ENCODE measurements around the gene LEFTY1. TPM values are rescaled to one million over a fixed set of nuclear protein-coding genes. Genes with fewer than 3 reads are reported as not detected.
A peak's percentile ranks its signal among the peaks of the same experiment; 100 is the strongest.

LEFTY1 gene
- total and polyA plus RNA-seq, 9 of the 15 experiments (the other 6 are each of a cell fraction or from before 2014, with no cell fraction given) = 0.07 to 0.24 (median 0.17) TPM; not detected in 5

DNA sequence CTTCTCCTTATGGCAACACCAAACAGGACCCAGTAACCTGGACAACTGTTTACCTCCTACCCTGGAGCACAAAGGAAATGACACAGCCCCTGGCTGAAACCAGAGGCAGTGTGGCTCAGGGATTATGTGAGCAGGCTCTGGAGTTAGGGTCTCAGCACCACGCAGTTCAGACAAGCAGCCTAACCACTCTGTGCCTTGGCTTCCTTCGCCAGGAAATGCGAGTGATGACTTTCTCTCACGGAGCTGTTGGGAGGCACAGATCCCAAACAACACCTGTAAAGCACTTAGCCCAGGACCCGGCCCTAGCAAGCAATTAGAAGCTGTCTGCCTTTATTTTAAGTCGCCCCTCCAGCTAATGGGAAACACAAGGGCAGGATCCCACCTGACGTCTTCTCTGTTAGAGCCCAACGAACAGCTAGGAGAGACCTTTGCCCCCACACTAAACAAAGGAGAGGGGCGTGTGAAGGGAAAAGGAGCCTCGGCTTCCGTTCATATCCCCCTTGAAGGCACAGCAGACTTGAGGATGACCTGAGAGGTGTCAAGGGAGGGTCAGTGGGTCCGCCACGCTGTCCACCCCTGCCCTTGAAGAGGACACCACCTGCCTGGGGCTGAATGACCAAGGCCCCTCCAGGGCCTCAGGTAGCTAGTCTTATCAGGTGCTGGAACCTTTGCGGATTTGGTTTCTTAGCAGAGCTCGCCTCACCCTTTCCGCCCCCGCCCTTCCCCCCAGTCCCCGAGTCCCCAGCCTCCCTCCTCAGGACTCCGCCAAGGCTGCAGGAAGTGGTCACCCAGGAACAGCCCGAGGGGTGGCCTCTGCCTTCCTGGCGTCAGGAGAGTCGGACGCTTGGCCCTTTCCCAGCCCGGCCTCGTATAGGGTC, 7.6 kb downstream of the LEFTY1 start (continued):
- TF ChIP-seq, protein P1, sequence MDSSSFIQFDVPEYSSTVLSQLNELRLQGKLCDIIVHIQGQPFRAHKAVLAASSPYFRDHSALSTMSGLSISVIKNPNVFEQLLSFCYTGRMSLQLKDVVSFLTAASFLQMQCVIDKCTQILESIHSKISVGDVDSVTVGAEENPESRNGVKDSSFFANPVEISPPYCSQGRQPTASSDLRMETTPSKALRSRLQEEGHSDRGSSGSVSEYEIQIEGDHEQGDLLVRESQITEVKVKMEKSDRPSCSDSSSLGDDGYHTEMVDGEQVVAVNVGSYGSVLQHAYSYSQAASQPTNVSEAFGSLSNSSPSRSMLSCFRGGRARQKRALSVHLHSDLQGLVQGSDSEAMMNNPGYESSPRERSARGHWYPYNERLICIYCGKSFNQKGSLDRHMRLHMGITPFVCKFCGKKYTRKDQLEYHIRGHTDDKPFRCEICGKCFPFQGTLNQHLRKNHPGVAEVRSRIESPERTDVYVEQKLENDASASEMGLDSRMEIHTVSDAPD (CRISPR knock-in tag; IDR thresholded peaks at IDR 0.05) = no peak
- no peak for TF ChIP-seq ZNF140 (CRISPR knock-in tag; IDR thresholded peaks at IDR 0.05)

DNA sequence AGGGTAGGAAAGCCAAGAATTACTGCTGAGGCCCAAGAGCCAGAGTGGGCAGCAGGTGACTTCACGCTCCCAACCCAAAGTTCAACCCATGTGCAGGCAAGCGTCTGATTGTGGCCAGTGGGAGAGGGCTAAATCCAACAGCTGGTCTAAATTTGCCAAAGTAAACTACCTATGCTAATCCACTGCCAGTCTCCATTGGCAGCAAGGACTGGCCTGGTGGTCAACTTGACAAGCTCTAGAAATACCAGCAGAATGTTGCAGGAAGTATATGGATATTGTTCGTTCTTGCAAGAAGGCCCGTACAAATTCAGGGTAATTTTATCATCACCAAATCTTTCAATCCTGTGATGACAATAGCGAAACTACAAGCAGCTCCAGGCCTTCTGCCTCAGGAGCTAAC, 8.3 kb downstream of the LEFTY1 start:
- H3K36me3 ChIP-seq (ENCODE audit: control insufficient read depth, insufficient read depth, low read length) = peaks cover 46% of the 10 kb centered on the region; the same call in 2 of the 3 replicates
- peaks cover 23 to 50% of the 10 kb centered on the region in 2 experiments; a peak in 4 of 5 replicates for H3K4me1 ChIP-seq (replicated peaks in 1 of 2; ENCODE audit: control insufficient read depth in 2 of 2, insufficient read depth in 2 of 2, low read length in 2 of 2)
- peak overlapping the region; percentile 97 for H3K4me2 ChIP-seq (ENCODE audit: insufficient read depth, low read length)
- ChIA-PET CTCF (ENCODE audit: low intra/inter-chr PET ratio) (interaction anchor here (0.6 kb wide), 1 partner anchor 96 kb away, joined by 4 read pairs; no protein-coding TSS in a partner anchor), POLR2A (interaction anchor here (0.5 to 4.1 kb wide), 8 partner anchors 9 to 116 kb away, joined by 3 to 37 read pairs (median 3); no protein-coding TSS in a partner anchor)
- WGBS (ENCODE audit: insufficient coverage, low coverage, missing lambda C conversion rate) = 53% methylated on average over 5 of the region's 5 CpGs
- peak overlapping the region; percentile 87; the same call in 1 of the 2 replicates for H3K4me3 ChIP-seq
- FAIRE-seq (no peak), DNase-seq (ENCODE audit: extremely low read depth in 1 of 4, low spot score in 3 of 4) (no peak), ATAC-seq (no peak)
- H3K79me2 ChIP-seq (ENCODE audit: control insufficient read depth, insufficient read depth, low read length) = peaks cover 48% of the 10 kb centered on the region
- peak overlapping the region; percentile 83 to 92; a peak in 3 of 4 replicates for H3K9ac ChIP-seq (ENCODE audit: insufficient read depth in 1 of 2, low read depth in 2 of 2, low read length in 2 of 2)
- H3K27ac ChIP-seq (ENCODE audit: extremely low read depth, low read depth, low read length) = 0 out of 3 replicates have a peak overlapping the region, but pooled peaks have one; percentile 88
- no peaks in the 10 kb centered on the region for H3K27me3 ChIP-seq (ENCODE audit: control insufficient read depth in 2 of 2, insufficient read depth in 2 of 2, low read length in 2 of 2)
- no peaks in the 10 kb centered on the region for H3K9me3 ChIP-seq (replicated peaks; ENCODE audit: control insufficient read depth, insufficient read depth, low read depth, low read length)
- intact Hi-C loops (cut with micrococcal nuclease) (loop anchor here (5.0 kb wide), 2 partner anchors 82 to 242 kb away; no protein-coding TSS in a partner anchor), in situ Hi-C loops (cut with MboI) (no loop called here)
- H4K20me1 ChIP-seq (replicated peaks; ENCODE audit: control insufficient read depth, insufficient read depth, low read length) = peaks cover 17% of the 10 kb centered on the region; the same call in 1 of the 2 replicates
- peaks cover 6% of the 10 kb centered on the region for H3K9me1 ChIP-seq (ENCODE audit: control insufficient read depth, insufficient read depth, low read length)
- no peak overlapping the region for H2AFZ ChIP-seq (ENCODE audit: low read depth, low read length)
- BruUV-seq (replicated peaks) = no TSS peak
- TF ChIP-seq ZZZ3 (IDR thresholded peaks at IDR 0.05) = no peak
- TF ChIP-seq, protein P2, sequence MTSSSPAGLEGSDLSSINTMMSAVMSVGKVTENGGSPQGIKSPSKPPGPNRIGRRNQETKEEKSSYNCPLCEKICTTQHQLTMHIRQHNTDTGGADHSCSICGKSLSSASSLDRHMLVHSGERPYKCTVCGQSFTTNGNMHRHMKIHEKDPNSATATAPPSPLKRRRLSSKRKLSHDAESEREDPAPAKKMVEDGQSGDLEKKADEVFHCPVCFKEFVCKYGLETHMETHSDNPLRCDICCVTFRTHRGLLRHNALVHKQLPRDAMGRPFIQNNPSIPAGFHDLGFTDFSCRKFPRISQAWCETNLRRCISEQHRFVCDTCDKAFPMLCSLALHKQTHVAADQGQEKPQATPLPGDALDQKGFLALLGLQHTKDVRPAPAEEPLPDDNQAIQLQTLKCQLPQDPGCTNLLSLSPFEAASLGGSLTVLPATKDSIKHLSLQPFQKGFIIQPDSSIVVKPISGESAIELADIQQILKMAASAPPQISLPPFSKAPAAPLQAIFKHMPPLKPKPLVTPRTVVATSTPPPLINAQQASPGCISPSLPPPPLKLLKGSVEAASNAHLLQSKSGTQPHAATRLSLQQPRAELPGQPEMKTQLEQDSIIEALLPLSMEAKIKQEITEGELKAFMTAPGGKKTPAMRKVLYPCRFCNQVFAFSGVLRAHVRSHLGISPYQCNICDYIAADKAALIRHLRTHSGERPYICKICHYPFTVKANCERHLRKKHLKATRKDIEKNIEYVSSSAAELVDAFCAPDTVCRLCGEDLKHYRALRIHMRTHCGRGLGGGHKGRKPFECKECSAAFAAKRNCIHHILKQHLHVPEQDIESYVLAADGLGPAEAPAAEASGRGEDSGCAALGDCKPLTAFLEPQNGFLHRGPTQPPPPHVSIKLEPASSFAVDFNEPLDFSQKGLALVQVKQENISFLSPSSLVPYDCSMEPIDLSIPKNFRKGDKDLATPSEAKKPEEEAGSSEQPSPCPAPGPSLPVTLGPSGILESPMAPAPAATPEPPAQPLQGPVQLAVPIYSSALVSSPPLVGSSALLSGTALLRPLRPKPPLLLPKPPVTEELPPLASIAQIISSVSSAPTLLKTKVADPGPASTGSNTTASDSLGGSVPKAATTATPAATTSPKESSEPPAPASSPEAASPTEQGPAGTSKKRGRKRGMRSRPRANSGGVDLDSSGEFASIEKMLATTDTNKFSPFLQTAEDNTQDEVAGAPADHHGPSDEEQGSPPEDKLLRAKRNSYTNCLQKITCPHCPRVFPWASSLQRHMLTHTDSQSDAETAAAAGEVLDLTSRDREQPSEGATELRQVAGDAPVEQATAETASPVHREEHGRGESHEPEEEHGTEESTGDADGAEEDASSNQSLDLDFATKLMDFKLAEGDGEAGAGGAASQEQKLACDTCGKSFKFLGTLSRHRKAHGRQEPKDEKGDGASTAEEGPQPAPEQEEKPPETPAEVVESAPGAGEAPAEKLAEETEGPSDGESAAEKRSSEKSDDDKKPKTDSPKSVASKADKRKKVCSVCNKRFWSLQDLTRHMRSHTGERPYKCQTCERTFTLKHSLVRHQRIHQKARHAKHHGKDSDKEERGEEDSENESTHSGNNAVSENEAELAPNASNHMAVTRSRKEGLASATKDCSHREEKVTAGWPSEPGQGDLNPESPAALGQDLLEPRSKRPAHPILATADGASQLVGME (CRISPR knock-in tag; IDR thresholded peaks at IDR 0.05) = no peak
- TF ChIP-seq, protein P3, sequence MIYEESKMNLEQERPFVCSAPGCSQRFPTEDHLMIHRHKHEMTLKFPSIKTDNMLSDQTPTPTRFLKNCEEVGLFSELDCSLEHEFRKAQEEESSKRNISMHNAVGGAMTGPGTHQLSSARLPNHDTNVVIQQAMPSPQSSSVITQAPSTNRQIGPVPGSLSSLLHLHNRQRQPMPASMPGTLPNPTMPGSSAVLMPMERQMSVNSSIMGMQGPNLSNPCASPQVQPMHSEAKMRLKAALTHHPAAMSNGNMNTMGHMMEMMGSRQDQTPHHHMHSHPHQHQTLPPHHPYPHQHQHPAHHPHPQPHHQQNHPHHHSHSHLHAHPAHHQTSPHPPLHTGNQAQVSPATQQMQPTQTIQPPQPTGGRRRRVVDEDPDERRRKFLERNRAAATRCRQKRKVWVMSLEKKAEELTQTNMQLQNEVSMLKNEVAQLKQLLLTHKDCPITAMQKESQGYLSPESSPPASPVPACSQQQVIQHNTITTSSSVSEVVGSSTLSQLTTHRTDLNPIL (CRISPR knock-in tag; IDR thresholded peaks at IDR 0.05) = no peak
- no peak for TF ChIP-seq IRF2 (CRISPR knock-in tag; IDR thresholded peaks at IDR 0.05)
- TF ChIP-seq TCFL5 (CRISPR knock-in tag; conservative IDR thresholded peaks at IDR 0.05) = no peak
- TF ChIP-seq, protein P4, sequence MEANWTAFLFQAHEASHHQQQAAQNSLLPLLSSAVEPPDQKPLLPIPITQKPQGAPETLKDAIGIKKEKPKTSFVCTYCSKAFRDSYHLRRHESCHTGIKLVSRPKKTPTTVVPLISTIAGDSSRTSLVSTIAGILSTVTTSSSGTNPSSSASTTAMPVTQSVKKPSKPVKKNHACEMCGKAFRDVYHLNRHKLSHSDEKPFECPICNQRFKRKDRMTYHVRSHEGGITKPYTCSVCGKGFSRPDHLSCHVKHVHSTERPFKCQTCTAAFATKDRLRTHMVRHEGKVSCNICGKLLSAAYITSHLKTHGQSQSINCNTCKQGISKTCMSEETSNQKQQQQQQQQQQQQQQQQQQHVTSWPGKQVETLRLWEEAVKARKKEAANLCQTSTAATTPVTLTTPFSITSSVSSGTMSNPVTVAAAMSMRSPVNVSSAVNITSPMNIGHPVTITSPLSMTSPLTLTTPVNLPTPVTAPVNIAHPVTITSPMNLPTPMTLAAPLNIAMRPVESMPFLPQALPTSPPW (CRISPR knock-in tag; IDR thresholded peaks at IDR 0.05) = no peak

Data from K562 (cell line).